ENCODE results near the gene CIZ1.
A peak's percentile ranks its signal among the peaks of the same experiment; 100 is the strongest.
"Not testable (repeated sequence)": the region's sequence is repeated elsewhere in the genome, so short reads cannot be mapped to it uniquely, and the experiment has no call there.

Gene CIZ1

GRCh38 chr9:128190516-128191405 is 611 bp downstream of the CIZ1 start:
- peak; percentile 40 for DNase-seq

DNA sequence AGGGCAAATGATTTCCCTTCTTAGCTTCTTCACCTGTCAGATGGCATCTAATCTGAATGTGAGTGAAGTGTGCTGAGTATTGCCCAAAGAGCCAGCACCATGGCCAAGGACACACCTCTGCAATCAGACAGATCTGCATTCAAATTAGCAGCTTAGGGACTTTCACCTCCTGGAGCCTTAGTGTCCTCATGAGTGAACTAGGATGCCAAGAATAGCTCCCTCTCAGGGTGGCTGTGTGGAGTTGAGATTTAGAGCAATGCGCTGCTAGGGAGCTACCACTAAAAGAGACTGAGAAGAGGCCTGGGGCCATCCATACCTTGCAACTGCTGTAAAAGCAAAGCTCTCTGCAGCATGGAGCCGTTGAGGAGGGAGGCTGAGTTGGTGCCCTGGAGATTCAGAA is 1.4 kb downstream of the CIZ1 start:
- no peak for DNase-seq

- no peak for DNase-seq
Measured at GRCh38 chr9:128188209-128188608, 3.2 kb downstream of the CIZ1 start.

DNA sequence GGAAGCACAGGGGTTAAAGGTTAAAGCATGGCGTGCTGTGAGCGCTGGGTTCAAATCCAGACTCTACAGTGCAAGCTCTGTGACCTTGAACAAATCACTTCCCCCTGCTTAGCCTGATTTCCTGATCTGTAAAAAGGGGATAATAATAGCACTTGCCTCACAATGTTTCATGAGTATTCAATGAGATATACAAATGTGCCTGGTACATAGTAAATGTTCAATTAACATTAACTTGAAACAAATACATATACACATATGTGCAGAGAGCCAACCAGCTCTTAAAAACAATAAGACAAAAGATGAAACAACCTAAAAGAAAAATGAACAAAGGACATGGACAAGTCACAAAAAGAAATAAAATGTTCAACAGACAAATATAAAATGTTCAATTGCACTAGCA is 4.0 kb downstream of the CIZ1 start:
- DNase-seq, result no peak

DNA sequence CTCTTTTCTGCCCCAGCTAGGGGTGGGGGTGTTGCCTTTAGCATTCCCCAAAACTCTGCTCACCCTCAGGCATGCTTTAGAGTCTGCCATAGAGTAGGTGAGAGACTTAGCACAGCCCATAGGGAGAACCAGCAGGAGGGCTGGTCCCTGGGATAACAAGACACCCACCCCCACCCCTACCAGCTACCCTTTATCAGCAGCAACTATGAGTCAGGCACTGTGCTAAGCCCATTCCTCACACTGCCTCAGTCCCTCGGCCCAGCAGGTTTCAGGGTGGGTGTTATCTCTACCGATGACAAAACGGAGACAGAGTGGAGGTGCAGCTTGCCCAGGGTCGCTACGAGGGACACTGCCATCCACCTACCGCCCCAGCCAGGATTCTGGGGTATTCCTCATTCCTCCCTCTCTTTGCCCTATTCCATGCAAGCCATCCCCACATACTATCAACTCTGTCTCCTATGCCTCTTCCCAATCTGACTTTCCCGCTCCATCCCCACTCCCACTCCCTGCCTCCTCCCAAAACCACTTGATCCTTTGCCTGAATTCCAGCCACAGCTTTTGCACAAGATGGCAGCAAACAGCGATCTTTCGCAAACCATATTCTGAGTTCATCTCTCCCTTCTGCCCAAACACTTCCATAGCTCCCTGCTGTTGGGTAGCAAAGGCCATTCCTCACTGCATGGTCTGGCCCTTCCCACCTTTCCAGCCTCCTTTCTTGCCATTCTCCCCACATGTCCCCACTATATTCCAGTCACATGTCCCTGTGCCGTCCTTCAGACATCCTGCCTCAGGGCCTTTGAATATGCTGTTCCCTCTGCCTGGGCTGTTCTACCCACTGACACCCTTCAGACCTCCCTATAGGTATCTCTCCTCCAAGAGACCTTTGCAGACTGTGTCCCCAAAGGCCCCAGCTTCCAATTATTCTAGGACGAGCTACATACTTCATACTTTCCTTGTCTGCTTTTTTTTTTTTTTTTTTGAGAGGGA is 5.1 kb downstream of the CIZ1 start:
- no peak for DNase-seq

DNA sequence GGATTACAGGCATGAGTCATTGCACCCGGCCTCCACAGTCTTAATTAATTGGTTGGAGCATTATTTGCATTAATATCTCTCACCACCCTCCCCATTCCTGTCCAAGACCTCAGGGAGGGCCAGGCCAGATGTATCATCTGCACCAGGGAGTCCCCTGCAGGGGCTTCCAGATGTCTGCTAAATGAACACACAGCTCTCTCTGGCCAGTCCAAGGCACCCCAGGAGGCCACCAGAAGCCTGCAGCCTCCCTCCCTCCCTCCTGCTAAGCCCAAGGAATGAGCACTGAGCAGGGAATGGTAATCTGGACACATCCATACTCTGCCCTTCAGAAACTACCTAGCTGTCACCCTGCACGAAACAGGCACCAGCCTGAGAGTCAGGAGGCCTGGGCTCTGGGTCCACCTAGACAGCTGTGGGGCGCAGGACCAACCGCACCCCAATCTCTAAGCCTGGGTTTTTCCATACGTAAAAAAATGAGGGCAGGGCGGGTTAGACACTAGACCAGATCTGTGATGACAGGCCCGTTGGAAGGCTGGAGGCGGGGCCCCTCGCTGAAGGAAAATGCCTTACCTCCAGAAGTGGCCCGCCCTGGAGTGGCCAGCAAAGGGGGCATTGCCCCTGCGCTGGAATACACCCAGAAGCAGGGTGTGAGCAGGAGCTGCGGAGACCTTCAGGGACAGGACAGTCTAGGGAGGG is 8.3 kb downstream of the CIZ1 start:
- no peak for DNase-seq

- not testable (repeated sequence) for DNase-seq
Measured at GRCh38 chr9:128181480-128181879, 9.9 kb downstream of the CIZ1 start.

- DNase-seq, result no peak
Measured at GRCh38 chr9:128180447-128180846, 10.9 kb downstream of the CIZ1 start.

DNA sequence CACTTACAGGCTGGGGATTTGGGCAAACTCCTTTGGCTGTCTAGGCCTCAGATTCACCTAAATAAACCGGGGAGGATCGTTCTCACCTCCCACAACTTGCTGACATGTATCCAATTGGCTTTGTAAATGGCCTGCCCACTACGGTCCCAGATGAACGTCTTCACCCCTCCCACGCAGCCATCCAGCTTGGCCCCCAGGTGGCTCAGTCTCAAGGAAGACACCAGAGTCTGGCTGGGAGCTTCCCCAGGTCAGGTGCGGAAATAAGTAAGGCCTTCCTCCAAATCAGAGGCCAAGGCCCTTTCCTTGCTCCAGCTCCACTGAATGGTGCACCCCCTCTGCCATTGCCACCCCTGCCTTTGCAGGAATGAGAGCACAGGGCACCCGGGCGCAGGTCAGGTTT is 11.4 kb downstream of the CIZ1 start:
- DNase-seq, result no peak

DNA sequence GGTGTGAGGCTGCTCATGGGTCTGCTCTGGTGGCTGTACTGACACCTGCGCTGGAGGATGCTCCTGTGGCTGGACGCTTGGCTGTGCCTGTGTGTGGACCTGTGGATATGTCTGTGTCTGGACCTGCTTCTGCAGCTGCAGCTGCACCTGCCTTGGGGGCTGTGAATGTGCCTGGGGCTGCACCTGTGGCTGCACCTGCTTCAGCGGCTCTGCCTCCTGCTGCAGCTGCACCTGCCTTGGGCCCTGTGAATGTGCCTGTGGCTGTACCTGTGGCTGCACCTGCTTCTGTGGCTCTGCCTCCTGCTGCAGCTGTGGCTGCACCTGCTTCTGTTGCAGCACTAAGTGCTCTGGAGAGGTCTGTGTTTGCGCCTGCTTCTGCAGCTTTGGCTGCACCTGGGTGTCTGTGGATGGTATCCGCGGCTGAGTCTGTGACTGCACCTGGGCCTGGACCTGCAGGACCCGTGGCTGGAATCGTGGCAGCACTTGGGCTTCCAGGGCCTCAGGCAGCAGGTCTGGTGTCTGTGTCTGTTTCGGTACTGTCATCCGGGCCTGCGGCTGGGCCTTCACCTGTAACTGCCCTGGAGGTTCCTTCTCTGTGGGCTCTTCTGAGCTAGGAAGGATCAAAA is 12.5 kb downstream of the CIZ1 start:
- no peak for DNase-seq

DNA sequence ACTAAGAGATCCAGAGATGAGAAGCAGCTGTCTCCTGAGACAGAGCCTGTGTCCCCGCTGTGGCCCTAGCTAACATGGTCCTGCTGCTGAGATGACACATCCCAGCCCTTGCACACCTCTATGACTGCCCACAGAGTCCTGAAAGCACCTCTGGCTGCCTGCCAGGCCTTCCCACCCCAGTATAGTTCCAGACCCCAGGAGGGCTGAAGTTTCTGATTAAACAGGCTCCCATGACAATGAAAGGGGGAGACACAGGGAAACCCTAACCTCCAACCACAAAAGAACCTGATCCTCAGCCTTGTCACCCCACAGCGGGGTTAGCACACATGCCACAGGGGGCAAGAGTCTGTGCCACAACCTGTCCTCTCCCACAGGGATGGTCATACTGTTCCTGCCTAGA is 15.6 kb downstream of the CIZ1 start:
- DNase-seq, result no peak

DNA sequence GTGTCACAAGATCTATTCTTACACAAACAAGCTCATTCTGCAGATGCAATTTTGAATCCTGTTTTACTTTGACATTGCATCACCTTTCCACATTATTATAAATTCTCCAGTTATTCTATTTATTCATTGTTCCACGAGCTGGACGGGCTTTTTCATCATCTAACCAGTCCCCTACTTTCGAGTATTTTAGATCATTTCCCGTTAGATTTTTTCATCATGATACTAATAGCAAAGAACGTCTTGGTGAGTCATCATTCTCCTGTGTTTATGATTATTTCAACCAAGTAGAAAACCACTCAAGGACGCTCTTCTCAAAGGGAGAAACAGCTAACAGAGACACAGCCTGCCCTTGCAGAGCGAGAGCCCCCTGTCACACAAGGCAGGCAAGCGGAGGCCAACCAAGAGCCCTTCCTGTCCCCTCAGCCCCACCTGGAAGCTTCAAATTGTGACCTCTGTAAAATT is 16.2 kb downstream of the CIZ1 start:
- DNase-seq, result no peak

DNA sequence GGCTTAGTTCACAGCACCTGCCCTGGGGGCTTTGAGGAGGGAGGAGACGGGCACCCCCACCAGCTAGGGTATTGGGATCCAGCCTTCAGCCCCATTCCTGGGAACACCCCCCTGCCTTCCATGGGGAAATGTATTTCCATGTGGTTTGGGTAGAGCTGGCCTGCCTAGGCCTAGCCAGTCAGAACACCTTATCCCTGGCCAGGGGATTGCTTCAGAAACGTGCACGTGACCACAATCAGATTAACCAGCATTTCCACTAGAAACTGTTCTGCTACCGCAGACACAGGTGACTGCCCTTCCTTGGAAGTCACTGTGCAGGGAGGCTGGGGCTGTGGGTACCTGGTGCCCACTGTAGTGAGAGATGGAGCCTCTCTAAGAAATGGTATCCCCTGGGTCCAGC is 17.3 kb downstream of the CIZ1 start:
- no peak for DNase-seq

DNA sequence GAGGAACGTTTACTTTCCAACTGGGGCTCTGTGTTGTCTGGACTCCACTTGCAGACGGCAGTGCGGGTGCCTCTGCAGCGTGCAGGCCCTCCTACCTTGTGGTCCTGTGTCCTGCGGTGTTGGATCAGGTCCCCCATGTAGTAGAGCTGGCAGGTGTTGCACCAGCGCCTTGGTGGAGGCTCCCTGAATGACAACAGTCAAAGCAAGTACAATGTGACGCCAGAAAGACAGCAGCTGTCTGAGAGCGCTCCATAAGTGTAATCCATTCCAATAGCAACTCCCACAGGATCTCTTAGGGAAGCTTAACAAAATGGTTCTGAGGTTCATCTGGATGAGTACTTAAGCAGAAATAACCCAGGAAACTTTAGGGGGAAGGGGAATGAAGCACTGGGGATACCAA is 21.4 kb downstream of the CIZ1 start:
- no peak for DNase-seq

DNA sequence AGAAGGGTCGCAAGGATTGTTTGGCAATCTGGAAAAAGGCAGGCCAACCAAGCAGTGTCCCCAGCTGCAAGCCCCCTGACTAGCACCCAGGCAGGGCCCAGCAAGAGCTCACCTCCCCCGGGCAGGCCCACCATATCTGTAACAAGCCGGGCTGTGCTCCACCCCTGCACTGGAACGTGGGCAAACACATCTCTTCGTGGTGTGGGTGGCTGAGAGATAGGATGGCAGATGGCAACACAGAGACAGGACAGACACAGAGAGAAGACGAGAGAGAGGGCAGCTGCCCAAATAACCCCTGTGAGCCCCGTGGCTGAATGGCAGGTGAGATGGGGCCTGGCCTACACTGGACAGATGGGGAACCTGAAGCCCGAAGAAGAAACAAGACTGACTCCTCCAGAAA is 21.9 kb downstream of the CIZ1 start:
- no peak for DNase-seq

DNA sequence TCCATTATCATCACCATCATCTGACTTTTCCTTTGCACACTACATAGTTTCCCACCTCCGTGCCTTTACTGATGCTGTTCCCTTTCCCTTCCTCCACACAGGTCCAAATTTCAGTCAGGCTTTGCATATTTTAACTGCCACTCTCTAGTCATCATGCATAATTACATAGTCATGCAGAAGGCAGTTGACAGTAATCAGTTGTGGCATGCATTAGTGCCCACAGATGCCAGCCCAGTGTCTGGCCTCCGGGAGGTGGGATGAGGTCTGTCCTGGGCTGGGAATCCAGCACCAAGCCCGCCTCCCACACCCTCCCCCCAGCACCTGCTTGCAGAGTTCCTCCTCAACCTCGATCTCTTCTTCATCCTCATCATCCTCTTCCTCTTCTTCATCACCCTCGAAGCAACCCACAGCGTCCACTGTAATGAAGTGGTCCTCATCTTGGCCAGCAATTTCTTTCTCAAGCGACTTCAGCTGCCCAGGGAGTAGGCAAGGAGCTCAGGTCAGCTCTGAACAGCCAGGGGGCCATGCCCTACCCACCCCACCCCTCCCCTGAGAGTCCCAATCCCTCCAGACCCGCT is 22.6 kb downstream of the CIZ1 start:
- no peak for DNase-seq

GRCh38 chr9:128167209-128167608 is 24.2 kb downstream of the CIZ1 start:
- DNase-seq, result no peak

GRCh38 chr9:128166169-128166568 is 25.2 kb downstream of the CIZ1 start:
- DNase-seq, result no peak

GRCh38 chr9:128164307-128164885 is 27.0 kb downstream of the CIZ1 start:
- DNase-seq, result no peak

GRCh38 chr9:128163523-128164306 is 27.7 kb downstream of the CIZ1 start:
- no peak for DNase-seq

DNA sequence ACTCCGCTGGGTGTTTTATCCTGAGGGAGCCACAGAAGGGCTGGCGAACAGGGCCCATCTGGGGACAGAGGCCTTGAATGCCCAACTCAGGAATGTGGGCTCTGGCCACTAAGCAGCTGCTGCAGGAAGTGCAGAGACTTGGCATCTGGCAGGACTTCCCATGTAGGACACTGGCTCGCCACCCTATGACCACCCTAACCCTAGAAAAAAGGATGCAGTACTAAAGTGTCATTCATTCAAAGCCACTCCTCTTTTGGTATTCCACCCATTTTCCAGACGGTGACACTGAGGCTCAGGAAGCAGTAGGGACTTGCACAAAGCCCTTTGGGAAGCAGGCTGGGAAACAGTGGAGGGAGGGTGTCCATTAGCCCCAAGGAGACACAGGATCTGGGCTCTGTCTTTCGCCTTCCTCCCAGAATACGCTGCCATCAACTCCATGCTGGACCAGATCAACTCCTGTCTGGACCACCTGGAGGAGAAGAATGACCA is 28.3 kb downstream of the CIZ1 start:
- no peak for DNase-seq
